GM12892 (cell line): ENCODE results near the gene APCS.

Experiments used
- POLR2A ChIP-seq: IDR thresholded peaks from 2 replicates; pipeline ENCODE4 v1.6.1; 2011; ENCODE audit warnings: low read depth, low read length, control low read depth
- TAF1 ChIP-seq: IDR thresholded peaks from 2 replicates; pipeline ENCODE4 v1.6.1; 2011; ENCODE audit warnings: low read depth, mild to moderate bottlenecking, control low read depth, low read length, borderline replicate concordance

- TF ChIP-seq POLR2A (no peak), TAF1 (no peak)
Measured at GRCh38 chr1:159600894-159601293, 13.3 kb downstream of the APCS start.
